Muscle of arm (tissue), 12 donors: ENCODE results near the gene MORN1. TPM values are rescaled to one million over a fixed set of nuclear protein-coding genes. Genes with fewer than 3 reads are reported as not detected.
A peak's percentile ranks its signal among the peaks of the same experiment; 100 is the strongest.

ENCODE experiments used
- DNase-seq: peaks from one replicate; pipeline ENCODE4 v3.0.0-alpha.2; 2013
- polyA plus RNA-seq, 12 donors: library from polyadenylated mRNA; unstranded; fragments of 120-200 nt; gene quantifications; one replicate each; pipeline ENCODE4 v1.2.1, GENCODE V29; 2013; ENCODE audit not compliant: insufficient read length in 12 of 12

Gene MORN1
- polyA plus RNA-seq, 12 donors: 4.4 to 9.4 (median 5.7) TPM; not detected in 1

- no peak for DNase-seq
Observed at GRCh38 chr1:2425892-2426291, 34.5 kb upstream of the MORN1 start.

DNA sequence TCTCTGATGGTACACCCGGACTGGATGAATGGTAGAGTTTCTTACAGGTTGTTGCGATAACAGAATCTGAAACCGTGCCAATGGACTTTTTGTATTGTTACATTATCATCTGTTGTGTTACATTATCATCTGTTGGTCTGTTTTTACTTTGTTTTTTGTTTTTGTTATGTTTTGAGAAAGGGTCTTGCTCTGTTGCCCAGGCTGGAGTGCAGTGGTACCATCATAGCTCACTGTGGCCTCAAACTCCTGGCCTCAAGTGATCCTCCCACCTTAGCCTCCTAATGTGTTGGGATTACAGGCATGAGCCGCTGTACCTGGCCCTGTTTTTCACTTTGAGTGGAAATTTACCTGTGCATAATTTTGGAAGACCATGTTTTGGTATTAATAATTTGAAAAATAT lies 31.2 kb upstream of the MORN1 start:
- DNase-seq: no peak

- DNase-seq: no peak
Observed at GRCh38 chr1:2419416-2419815, 28.1 kb upstream of the MORN1 start.

DNA sequence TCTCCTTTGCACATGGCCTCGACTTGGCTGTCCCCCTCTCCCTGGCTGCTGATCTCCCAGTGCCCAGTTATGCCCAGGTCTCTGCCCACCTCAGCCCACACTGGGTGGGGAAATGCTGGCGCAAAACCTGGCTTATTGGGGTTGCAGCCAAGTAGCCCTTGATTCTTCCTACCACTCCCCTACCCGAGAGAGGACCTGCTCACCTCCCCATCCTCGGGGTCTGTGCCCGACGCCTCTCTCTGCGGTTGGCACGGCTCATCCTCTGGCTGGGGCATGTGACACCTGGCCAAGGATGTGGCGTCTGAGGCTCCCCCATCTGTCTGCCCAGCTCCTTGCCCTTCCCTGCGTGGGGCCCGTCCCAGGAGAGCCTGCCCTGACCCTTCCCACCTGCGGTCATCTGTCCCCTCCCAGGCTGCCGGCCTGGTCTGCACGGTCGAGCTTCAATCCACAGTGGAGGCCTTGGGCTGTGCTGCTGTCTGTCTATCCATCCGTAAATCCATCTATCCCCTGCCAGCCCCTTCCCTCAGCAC lies 27.5 kb upstream of the MORN1 start:
- DNase-seq: no peak

- no peak for DNase-seq
Observed at GRCh38 chr1:2417833-2418225, 26.5 kb upstream of the MORN1 start.

GRCh38 chr1:2417083-2417832 lies 25.9 kb upstream of the MORN1 start:
- no peak for DNase-seq

- no peak for DNase-seq
Observed at GRCh38 chr1:2416403-2416802, 25.0 kb upstream of the MORN1 start.

DNA sequence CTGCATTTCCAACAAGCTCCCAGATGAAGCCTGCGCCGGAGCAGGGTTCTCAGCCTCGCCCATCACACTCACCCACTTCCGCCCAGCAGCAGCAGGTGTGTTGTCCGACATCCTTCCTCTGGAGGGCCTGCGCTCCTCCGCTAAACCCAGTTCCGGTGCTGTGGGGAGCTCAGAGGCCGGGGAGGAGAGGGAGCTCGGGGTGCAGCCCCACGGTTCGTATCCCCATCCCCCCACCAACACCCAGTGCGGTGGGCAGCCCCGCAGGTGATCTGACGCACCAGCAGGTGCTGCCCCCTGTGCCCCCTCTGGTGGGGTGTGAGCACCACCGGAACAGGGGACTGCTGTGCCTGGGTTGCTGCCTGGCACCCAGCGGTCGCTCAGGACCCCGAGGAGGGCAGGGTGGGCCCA lies 24.5 kb upstream of the MORN1 start:
- DNase-seq: no peak

- no peak for DNase-seq
Observed at GRCh38 chr1:2415337-2415736, 24.0 kb upstream of the MORN1 start.

DNA sequence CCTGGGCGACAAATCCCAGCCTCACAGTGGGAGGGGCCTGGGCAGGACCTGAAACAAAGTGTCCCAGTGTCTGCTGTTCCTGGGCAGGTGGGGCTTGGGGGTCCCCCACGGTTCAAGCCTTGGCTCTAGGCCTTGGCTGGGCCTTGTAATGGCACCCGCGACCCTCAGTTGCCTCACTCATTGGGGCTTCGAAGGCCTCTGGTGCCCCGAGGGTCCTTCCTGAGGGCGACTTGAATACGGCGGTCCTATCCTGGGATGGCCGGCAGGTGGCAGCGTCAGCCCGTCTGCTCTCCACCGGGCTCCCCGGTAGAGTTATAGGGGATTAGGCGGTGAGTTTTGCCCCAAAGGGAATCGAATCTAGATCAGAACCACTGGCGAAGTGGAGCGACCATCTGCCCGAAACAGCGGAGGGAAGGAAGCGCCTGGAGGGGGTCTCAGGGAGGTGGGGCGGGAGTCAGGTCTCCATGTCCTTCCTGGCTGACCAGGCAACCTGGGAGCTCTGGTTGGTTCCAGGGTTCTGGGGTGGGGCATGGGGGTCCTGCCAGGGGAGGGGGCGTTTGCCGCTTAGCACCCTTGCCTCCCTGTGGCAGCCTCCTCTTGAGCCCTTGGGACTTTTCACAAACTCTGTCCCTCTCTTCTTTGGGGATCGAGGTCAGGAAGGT lies 23.1 kb upstream of the MORN1 start:
- DNase-seq: peak; percentile 54

DNA sequence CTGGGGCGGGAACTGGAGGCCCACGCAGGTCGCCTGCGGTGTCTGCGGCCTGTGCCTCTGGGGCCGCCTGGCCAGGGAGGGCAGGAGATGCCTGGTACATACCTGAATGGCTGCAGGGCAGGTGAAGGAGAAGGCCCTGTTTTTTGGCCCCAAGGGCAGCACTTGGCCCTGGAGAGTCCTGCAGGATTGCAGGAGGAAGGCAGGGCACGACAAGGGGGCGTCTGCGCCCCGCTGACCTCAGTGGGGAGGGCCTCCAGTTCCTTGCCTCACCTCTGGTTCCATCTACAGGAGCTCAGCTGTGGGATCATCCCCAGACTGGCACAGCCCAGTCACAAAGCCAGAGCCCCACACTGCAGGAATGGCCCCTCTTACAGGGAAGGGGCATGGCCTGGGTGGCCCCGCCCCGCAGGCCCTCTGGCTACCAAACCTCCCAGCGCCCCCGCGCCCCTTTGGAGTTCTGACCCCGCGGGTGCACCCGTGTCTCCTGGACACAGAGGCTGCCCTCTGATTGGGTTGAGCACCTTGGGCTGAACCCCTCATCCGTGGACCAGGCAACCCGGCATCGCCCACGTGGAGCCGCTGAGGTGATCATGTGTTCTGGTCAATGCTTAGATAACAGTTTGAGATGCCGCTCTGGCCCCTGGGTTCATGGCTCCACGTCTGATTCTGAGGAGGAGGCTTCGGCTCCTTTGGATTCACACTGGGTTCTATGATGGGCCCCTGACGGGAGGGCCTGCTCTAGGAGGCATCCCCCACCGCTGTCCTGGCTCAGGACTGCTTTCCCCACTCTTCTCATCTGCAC lies 22.3 kb upstream of the MORN1 start:
- DNase-seq: no peak

DNA sequence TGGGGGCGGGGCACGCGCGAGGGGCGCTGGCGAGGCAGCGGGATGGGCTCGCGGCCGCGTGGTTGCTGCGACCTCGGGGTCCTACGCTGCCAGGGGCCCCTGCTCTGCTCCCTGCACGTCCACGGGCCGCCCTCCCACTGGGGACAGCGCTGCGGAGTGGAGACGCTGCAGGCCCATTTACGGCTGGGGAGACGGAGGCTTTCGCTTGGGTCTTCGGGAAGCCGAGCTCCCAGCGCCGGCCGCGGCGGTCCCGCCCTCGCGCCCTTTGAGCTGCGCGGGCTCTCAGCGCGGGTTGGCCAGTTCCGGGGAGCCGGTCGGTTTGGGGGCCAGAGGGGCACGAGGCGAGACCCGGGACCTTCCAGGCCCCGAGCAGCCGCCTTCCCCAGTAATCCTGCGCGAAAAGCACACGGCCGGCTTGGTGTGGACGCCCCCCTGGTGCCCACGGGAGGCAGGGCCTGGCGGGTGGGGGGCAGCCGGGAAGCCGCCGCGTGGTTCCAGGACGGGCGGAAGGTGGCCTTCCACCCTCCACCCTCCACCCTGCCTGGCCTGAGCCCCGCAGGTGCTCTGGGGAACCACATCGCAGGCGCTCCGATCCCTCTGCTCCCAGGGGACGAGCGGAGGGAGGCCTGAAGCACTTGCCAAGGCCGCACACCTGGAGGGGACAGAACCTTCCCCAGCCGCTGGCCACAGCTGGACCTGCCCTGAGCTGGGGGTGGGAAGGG lies 21.6 kb upstream of the MORN1 start:
- DNase-seq: no peak

- peak; percentile 96 for DNase-seq
Observed at GRCh38 chr1:2412395-2412772, 21.0 kb upstream of the MORN1 start, which contains the start of gene PEX10. PEX10 (minus strand) TSS chr1:2412564; CDS start chr1:2412502, 62 bp downstream.

- no peak for DNase-seq
Observed at GRCh38 chr1:2411801-2412394, 20.5 kb upstream of the MORN1 start.

DNA sequence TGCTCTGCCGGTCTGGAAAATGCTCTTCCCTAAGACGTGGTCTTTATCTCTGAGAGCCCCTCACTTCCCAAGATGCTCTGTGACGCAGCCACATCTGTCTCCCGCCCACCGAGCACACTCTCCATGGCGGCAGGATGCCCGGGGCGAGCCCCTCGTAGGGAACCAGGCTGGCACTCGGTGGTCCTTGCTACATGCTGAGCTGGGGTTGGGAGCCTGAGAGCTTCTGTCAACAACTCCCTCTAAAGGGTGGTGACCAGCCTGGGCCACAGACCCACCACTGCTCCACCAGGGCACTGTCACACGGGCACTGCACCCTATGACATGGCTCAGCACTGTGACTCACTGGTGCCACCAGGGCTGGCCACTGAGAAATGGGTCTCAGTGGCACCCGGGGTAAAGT lies 18.4 kb upstream of the MORN1 start:
- DNase-seq: no peak

GRCh38 chr1:2408859-2409276 lies 17.5 kb upstream of the MORN1 start:
- no peak for DNase-seq

DNA sequence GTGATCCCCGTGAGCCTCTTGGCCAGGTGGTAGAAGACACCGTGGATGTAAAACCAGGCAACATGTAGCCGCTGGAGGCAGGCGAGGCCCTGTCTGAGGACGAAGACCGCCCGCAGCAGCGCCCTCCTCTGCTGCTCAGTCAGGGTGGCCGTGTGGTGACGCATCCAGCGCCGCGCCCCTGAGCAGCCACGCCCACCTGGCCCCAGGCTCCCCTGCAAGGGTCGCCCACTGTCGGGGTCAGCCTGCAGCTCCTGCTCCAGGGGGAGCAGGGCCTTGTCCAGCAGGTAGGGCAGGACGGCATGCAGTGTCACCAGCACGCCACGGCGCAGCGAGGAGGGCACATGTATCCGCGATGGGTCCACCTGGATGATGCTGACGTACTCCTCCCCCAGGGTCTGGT lies 17.1 kb upstream of the MORN1 start:
- DNase-seq: no peak

DNA sequence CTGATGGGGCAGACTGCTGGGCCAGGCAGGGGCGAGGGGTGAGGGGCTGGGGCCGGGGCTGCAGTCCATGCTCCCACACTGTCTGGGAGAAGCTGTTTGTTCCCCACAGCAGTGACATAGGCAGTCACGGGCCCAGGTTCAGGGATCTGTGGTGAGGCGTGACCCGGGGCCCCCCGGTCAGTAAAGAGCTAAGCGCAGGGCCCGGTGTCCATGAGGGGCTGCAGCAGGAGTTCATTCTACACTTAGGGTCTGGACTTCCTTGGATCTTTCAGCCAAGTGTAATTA lies 16.6 kb upstream of the MORN1 start:
- no peak for DNase-seq

DNA sequence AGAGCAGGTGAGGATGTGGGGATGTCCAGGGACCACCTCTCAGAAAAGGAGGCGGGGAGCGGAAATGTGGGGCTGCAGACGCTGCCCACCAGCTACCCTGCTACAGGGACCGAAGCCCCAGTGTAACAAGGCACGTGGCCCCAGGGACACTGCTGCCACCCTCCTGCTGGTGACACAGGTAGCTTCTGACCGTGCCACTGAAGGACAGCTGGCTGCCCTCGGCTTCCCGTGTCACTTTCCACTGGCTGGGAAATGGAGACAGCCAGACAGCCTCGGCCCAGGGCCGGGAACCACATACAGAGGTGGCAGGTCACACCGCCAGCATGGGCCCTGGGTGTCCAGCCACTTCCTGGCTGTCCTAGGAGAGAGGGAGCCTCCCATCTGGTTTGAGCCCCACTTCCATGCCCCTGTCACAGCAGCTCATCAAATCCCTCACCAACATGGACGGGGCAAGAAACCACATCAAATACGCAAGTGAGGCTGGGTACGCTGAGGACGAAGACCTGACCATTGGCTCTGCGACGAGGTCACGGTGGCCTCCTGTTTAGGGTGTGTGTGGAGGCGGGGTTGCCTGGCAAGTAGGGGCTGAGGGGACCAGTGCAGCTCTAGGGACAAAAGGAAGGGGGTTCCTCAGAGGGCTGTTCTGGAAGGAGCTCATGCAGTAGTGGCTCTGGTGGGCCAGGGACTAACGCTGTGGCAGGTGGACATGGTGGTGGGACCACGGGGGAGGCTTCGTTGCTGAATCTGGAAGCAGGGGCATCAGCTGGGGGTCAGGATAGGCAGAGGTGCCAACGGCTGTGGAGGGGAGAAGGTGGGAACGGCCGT lies 16.0 kb upstream of the MORN1 start:
- DNase-seq: no peak

GRCh38 chr1:2406451-2407041 lies 15.2 kb upstream of the MORN1 start:
- DNase-seq: no peak
